Measurements from ENCODE around the gene BACH2. TPM values are rescaled to one million over a fixed set of nuclear protein-coding genes. Genes with fewer than 3 reads are reported as not detected.

The BACH2 gene
- polyA plus RNA-seq, 1 of the 3 experiments (the other 2 are of a cell fraction), result 0.46 TPM

DNA sequence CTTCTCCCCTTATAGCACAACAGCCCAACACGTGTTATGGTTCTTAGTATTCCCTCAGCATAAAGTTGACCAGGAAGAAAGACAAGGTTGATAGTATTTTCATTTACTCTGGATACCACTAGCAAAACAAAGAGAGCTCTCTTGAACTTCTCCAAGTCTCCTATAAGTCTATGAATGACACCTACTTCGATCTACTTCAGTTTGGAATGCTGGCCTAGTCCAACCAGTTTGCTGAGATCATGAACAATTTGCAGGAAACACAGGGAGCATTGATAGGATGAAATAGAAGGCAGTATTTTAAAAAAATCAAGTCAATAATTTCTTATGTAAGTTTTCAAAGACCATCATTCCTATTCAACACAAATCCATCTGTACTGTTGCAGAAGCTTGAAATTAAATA, 308.8 kb downstream of the BACH2 start:
- H3F3A ChIP-seq (replicated peaks; ENCODE audit: insufficient read depth), result peaks cover 26% of the 10 kb centered on the region
- H2AFZ ChIP-seq (ENCODE audit: low read depth), result no peak overlapping the region
- H3K9me3 ChIP-seq, result no peaks in the 10 kb centered on the region
- TF ChIP-seq GABPA (IDR thresholded peaks at IDR 0.05; ENCODE audit: low read depth), result no peak
- no peak for TF ChIP-seq CHD2 (IDR thresholded peaks at IDR 0.05; ENCODE audit: low read length, partially characterized antibody)
- TF ChIP-seq POLR2AphosphoS5 (IDR thresholded peaks at IDR 0.05; ENCODE audit: low read depth, low read length), result no peak
- TF ChIP-seq, protein P1, sequence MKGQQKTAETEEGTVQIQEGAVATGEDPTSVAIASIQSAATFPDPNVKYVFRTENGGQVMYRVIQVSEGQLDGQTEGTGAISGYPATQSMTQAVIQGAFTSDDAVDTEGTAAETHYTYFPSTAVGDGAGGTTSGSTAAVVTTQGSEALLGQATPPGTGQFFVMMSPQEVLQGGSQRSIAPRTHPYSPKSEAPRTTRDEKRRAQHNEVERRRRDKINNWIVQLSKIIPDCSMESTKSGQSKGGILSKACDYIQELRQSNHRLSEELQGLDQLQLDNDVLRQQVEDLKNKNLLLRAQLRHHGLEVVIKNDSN (IDR thresholded peaks at IDR 0.05; ENCODE audit: borderline replicate concordance, low read depth), result no peak
- TF ChIP-seq RFX5 (IDR thresholded peaks at IDR 0.05; ENCODE audit: low read length), result no peak
- TF ChIP-seq, protein P2, sequence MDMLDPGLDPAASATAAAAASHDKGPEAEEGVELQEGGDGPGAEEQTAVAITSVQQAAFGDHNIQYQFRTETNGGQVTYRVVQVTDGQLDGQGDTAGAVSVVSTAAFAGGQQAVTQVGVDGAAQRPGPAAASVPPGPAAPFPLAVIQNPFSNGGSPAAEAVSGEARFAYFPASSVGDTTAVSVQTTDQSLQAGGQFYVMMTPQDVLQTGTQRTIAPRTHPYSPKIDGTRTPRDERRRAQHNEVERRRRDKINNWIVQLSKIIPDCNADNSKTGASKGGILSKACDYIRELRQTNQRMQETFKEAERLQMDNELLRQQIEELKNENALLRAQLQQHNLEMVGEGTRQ (IDR thresholded peaks at IDR 0.05; ENCODE audit: borderline replicate concordance, low read depth, low read length), result no peak
- TF ChIP-seq GATA2 (CRISPR knock-in tag; IDR thresholded peaks at IDR 0.05), result no peak
- TF ChIP-seq, protein P3, sequence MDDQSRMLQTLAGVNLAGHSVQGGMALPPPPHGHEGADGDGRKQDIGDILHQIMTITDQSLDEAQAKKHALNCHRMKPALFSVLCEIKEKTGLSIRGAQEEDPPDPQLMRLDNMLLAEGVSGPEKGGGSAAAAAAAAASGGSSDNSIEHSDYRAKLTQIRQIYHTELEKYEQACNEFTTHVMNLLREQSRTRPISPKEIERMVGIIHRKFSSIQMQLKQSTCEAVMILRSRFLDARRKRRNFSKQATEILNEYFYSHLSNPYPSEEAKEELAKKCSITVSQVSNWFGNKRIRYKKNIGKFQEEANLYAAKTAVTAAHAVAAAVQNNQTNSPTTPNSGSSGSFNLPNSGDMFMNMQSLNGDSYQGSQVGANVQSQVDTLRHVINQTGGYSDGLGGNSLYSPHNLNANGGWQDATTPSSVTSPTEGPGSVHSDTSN (IDR thresholded peaks at IDR 0.05), result no peak
- no peak for TF ChIP-seq TAF1 (IDR thresholded peaks at IDR 0.05; ENCODE audit: borderline replicate concordance, low read depth, low read length)
- TF ChIP-seq MEF2A (IDR thresholded peaks at IDR 0.05; ENCODE audit: borderline replicate concordance, low read depth), result no peak
- no peak for TF ChIP-seq FOXJ3 (CRISPR knock-in tag; IDR thresholded peaks at IDR 0.05)
- TF ChIP-seq FOXM1 (IDR thresholded peaks at IDR 0.05; ENCODE audit: low read depth), result no peak
- TF ChIP-seq SMC3 (IDR thresholded peaks at IDR 0.05; ENCODE audit: low read depth, low read length), result no peak
- TF ChIP-seq, protein P4, sequence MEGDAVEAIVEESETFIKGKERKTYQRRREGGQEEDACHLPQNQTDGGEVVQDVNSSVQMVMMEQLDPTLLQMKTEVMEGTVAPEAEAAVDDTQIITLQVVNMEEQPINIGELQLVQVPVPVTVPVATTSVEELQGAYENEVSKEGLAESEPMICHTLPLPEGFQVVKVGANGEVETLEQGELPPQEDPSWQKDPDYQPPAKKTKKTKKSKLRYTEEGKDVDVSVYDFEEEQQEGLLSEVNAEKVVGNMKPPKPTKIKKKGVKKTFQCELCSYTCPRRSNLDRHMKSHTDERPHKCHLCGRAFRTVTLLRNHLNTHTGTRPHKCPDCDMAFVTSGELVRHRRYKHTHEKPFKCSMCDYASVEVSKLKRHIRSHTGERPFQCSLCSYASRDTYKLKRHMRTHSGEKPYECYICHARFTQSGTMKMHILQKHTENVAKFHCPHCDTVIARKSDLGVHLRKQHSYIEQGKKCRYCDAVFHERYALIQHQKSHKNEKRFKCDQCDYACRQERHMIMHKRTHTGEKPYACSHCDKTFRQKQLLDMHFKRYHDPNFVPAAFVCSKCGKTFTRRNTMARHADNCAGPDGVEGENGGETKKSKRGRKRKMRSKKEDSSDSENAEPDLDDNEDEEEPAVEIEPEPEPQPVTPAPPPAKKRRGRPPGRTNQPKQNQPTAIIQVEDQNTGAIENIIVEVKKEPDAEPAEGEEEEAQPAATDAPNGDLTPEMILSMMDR (IDR thresholded peaks at IDR 0.05), result no peak
- TF ChIP-seq TCF12 (IDR thresholded peaks at IDR 0.05), result no peak
- TF ChIP-seq RAD21 (IDR thresholded peaks at IDR 0.05; ENCODE audit: low read length), result no peak
- TF ChIP-seq FOSL2 (IDR thresholded peaks at IDR 0.05; ENCODE audit: borderline replicate concordance, low read depth), result no peak
- no peak for TF ChIP-seq RXRA (IDR thresholded peaks at IDR 0.05; ENCODE audit: borderline replicate concordance, low read depth)
- no peak for TF ChIP-seq MXI1 (IDR thresholded peaks at IDR 0.05; ENCODE audit: low read depth, low read length)
- no peaks in the 10 kb centered on the region for H3K9me2 ChIP-seq
- peak overlapping the region; percentile 91 to 99; a peak in 2 of 4 replicates for H3K27ac ChIP-seq (ENCODE audit: low read depth in 2 of 2, low read length in 1 of 2)
- no peak overlapping the region for H3K4me2 ChIP-seq
- 92% methylated on average over 2 of the region's 2 CpGs for WGBS (ENCODE audit: low lambda C conversion rate)
- no peak for DNase-seq
- H3K9ac ChIP-seq, result no peak overlapping the region
- H3K27me3 ChIP-seq (ENCODE audit: insufficient read depth), result no peaks in the 10 kb centered on the region
- no peaks in the 10 kb centered on the region for H4K20me1 ChIP-seq (ENCODE audit: insufficient read depth)
- H3K79me2 ChIP-seq (ENCODE audit: insufficient read depth), result no peaks in the 10 kb centered on the region
- no peak overlapping the region for H3K4me3 ChIP-seq (ENCODE audit: low read depth in 2 of 2, low read length in 1 of 2)
- no peaks in the 10 kb centered on the region for H3K36me3 ChIP-seq (replicated peaks in 1 of 2; ENCODE audit: control insufficient read depth in 1 of 2, insufficient read depth in 2 of 2, low read length in 1 of 2)
- CTCF ChIA-PET, result interaction anchor here (1.6 to 2.0 kb wide), 2 partner anchors 55 to 405 kb away, joined by 4 to 7 read pairs; no protein-coding TSS in a partner anchor
- POLR2A ChIA-PET, result no interaction called here
- H3K4me1 ChIP-seq (ENCODE audit: control insufficient read depth in 1 of 2, insufficient read depth in 2 of 2, low read depth in 1 of 2, low read length in 1 of 2), result peaks cover 28 to 38% of the 10 kb centered on the region in 2 experiments

Data from SK-N-SH (cell line).